ENCODE data around the gene MGAT1. TPM values are rescaled to one million over a fixed set of nuclear protein-coding genes. Genes with fewer than 3 reads are reported as not detected.

Gene MGAT1
- total RNA-seq, 1 experiment from 2014 or later = 93.6 TPM

DNA sequence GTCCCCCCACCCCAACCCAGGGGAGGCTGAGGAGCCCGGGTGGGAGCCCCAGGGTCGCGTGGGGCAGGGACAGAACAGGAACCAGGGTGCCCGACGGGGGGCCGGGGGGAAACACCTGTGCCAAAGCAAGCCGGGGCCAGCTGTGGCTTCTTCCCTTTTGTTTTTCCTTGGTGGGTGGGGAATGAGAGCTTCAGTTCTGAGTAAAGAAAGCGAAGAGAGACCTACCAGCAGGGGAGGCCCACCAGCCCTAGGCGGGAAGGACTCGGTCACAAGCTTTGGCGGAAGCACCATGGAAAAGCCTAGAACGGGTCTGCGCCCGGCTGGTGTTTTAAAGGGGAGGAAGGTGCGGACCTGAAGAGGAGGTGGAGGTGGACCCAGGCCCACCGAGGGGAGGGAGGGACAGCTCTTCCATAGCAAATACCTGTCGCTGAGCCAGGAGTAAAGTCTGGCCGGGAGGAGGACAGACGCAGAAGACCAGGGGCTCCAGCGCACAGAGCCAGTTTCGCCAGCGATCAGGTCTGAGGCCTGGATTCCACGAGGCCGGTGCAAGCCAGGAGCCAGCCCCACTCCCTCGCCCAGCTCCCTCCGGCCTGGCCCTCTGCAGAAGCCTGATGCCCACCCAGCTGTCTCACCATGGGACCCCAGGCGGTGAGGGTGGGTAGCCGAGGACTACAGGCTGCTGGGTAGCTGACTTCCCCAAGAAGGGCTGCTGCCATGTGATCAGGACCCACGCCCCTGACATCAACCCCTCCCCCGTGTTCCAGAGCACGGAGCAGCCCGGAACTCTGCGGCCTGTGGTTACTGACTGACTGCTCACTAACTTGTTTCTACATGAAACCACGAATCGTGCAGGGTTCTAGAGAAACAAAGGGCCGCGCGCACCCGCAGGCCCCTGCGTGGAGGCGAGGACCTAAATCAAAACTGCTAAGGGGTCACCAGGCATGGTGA, 849 bp upstream of the MGAT1 start:
- Mint-ChIP-seq H3K27ac (peak overlapping the region; percentile 97), H3K9me3 (no peaks in the 10 kb centered on the region), H3K4me3 (peak overlapping the region; percentile 61), H3K36me3 (peaks cover 18% of the 10 kb centered on the region), H3K27me3 (ENCODE audit: low read depth) (no peaks in the 10 kb centered on the region), H3K4me1 (peaks cover 73% of the 10 kb centered on the region)
- DNase-seq (ENCODE audit: low spot score) (peak; percentile 61), ATAC-seq (peak; percentile 44)
- CTCF ChIA-PET = interaction anchor here (0.6 to 3.3 kb wide), 10 partner anchors 9 to 285 kb away, joined by 3 to 26 read pairs (median 4); partner anchors contain the start of gene ZFP62
- TF ChIP-seq, protein P1, sequence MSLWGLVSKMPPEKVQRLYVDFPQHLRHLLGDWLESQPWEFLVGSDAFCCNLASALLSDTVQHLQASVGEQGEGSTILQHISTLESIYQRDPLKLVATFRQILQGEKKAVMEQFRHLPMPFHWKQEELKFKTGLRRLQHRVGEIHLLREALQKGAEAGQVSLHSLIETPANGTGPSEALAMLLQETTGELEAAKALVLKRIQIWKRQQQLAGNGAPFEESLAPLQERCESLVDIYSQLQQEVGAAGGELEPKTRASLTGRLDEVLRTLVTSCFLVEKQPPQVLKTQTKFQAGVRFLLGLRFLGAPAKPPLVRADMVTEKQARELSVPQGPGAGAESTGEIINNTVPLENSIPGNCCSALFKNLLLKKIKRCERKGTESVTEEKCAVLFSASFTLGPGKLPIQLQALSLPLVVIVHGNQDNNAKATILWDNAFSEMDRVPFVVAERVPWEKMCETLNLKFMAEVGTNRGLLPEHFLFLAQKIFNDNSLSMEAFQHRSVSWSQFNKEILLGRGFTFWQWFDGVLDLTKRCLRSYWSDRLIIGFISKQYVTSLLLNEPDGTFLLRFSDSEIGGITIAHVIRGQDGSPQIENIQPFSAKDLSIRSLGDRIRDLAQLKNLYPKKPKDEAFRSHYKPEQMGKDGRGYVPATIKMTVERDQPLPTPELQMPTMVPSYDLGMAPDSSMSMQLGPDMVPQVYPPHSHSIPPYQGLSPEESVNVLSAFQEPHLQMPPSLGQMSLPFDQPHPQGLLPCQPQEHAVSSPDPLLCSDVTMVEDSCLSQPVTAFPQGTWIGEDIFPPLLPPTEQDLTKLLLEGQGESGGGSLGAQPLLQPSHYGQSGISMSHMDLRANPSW (CRISPR knock-in tag; conservative IDR thresholded peaks at IDR 0.05; ENCODE audit: low read depth) = no peak
- TF ChIP-seq HMGA2 (CRISPR knock-in tag; IDR thresholded peaks at IDR 0.05) = no peak
- TF ChIP-seq, protein P2, sequence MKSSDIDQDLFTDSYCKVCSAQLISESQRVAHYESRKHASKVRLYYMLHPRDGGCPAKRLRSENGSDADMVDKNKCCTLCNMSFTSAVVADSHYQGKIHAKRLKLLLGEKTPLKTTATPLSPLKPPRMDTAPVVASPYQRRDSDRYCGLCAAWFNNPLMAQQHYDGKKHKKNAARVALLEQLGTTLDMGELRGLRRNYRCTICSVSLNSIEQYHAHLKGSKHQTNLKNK (CRISPR knock-in tag; IDR thresholded peaks at IDR 0.05) = no peak
- TF ChIP-seq, protein P3, sequence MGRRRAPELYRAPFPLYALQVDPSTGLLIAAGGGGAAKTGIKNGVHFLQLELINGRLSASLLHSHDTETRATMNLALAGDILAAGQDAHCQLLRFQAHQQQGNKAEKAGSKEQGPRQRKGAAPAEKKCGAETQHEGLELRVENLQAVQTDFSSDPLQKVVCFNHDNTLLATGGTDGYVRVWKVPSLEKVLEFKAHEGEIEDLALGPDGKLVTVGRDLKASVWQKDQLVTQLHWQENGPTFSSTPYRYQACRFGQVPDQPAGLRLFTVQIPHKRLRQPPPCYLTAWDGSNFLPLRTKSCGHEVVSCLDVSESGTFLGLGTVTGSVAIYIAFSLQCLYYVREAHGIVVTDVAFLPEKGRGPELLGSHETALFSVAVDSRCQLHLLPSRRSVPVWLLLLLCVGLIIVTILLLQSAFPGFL (CRISPR knock-in tag; IDR thresholded peaks at IDR 0.05; ENCODE audit: borderline replicate concordance) = no peak
- TF ChIP-seq ESRRA (CRISPR knock-in tag; IDR thresholded peaks at IDR 0.05; ENCODE audit: borderline replicate concordance) = no peak
- TF ChIP-seq GRHL2 (CRISPR knock-in tag; IDR thresholded peaks at IDR 0.05; ENCODE audit: insufficient replicate concordance, severe bottlenecking) = no peak
- no peak for TF ChIP-seq SOX15 (CRISPR knock-in tag; IDR thresholded peaks at IDR 0.05)
- TF ChIP-seq, protein P4, sequence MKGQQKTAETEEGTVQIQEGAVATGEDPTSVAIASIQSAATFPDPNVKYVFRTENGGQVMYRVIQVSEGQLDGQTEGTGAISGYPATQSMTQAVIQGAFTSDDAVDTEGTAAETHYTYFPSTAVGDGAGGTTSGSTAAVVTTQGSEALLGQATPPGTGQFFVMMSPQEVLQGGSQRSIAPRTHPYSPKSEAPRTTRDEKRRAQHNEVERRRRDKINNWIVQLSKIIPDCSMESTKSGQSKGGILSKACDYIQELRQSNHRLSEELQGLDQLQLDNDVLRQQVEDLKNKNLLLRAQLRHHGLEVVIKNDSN (CRISPR knock-in tag; IDR thresholded peaks at IDR 0.05) = 0 out of 2 replicates have a peak, but pooled peaks have one; percentile 24
- TF ChIP-seq, protein P5, sequence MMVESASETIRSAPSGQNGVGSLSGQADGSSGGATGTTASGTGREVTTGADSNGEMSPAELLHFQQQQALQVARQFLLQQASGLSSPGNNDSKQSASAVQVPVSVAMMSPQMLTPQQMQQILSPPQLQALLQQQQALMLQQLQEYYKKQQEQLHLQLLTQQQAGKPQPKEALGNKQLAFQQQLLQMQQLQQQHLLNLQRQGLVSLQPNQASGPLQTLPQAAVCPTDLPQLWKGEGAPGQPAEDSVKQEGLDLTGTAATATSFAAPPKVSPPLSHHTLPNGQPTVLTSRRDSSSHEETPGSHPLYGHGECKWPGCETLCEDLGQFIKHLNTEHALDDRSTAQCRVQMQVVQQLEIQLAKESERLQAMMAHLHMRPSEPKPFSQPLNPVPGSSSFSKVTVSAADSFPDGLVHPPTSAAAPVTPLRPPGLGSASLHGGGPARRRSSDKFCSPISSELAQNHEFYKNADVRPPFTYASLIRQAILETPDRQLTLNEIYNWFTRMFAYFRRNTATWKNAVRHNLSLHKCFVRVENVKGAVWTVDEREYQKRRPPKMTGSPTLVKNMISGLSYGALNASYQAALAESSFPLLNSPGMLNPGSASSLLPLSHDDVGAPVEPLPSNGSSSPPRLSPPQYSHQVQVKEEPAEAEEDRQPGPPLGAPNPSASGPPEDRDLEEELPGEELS (CRISPR knock-in tag; IDR thresholded peaks at IDR 0.05) = no peak
- TF ChIP-seq, protein P6, sequence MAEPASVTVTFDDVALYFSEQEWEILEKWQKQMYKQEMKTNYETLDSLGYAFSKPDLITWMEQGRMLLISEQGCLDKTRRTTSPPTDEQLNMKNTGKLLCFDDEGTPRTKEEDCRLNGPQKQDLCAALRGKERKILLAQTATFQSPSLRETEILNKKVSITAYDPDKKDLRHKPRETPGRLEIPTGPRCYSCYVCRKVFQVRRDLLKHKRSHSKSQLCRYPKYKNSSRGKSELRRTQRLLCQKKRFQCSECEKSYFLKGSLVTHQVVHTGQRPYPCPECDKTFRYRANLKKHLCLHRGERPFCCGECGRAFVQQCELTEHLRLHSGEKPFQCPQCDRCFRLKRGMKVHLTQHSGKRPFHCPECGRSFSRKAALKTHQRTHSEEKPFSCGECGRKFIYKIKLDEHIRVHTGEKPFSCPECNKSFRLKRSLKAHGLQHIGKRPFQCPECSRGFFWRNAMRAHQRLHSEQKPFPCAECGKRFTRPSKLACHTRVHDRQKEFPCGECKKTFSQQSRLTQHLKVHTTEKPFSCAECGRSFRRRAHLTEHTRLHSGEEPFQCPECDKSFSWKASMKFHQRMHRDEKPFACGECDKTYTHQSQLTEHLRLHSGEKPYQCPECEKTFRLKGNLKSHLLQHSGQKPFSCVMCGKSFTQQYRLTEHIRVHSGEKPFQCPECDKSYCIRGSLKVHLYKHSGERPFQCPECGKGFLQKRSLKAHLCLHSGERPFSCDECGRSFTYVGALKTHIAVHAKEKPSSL (CRISPR knock-in tag; conservative IDR thresholded peaks at IDR 0.05) = no peak
- TF ChIP-seq, protein P7, sequence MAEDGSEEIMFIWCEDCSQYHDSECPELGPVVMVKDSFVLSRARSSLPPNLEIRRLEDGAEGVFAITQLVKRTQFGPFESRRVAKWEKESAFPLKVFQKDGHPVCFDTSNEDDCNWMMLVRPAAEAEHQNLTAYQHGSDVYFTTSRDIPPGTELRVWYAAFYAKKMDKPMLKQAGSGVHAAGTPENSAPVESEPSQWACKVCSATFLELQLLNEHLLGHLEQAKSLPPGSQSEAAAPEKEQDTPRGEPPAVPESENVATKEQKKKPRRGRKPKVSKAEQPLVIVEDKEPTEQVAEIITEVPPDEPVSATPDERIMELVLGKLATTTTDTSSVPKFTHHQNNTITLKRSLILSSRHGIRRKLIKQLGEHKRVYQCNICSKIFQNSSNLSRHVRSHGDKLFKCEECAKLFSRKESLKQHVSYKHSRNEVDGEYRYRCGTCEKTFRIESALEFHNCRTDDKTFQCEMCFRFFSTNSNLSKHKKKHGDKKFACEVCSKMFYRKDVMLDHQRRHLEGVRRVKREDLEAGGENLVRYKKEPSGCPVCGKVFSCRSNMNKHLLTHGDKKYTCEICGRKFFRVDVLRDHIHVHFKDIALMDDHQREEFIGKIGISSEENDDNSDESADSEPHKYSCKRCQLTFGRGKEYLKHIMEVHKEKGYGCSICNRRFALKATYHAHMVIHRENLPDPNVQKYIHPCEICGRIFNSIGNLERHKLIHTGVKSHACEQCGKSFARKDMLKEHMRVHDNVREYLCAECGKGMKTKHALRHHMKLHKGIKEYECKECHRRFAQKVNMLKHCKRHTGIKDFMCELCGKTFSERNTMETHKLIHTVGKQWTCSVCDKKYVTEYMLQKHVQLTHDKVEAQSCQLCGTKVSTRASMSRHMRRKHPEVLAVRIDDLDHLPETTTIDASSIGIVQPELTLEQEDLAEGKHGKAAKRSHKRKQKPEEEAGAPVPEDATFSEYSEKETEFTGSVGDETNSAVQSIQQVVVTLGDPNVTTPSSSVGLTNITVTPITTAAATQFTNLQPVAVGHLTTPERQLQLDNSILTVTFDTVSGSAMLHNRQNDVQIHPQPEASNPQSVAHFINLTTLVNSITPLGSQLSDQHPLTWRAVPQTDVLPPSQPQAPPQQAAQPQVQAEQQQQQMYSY (CRISPR knock-in tag; IDR thresholded peaks at IDR 0.05) = 0 out of 2 replicates have a peak, but pooled peaks have one; percentile 32
- TF ChIP-seq, protein P8, sequence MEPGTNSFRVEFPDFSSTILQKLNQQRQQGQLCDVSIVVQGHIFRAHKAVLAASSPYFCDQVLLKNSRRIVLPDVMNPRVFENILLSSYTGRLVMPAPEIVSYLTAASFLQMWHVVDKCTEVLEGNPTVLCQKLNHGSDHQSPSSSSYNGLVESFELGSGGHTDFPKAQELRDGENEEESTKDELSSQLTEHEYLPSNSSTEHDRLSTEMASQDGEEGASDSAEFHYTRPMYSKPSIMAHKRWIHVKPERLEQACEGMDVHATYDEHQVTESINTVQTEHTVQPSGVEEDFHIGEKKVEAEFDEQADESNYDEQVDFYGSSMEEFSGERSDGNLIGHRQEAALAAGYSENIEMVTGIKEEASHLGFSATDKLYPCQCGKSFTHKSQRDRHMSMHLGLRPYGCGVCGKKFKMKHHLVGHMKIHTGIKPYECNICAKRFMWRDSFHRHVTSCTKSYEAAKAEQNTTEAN (CRISPR knock-in tag; IDR thresholded peaks at IDR 0.05) = 0 out of 2 replicates have a peak, but pooled peaks have one; percentile 24
- TF ChIP-seq, protein P9, sequence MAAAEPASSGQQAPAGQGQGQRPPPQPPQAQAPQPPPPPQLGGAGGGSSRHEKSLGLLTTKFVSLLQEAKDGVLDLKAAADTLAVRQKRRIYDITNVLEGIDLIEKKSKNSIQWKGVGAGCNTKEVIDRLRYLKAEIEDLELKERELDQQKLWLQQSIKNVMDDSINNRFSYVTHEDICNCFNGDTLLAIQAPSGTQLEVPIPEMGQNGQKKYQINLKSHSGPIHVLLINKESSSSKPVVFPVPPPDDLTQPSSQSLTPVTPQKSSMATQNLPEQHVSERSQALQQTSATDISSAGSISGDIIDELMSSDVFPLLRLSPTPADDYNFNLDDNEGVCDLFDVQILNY (CRISPR knock-in tag; IDR thresholded peaks at IDR 0.05) = peak; percentile 20; the same call in 1 of the 2 replicates
- no peak for TF ChIP-seq EMX1 (CRISPR knock-in tag; IDR thresholded peaks at IDR 0.05)
- TF ChIP-seq ZNF423 (CRISPR knock-in tag; IDR thresholded peaks at IDR 0.05) = peak; percentile 72; the same call in 1 of the 2 replicates
- POLR2A ChIA-PET = interaction anchor here (1.4 kb wide), 1 partner anchor 27 kb away, joined by 3 read pairs; no protein-coding TSS in a partner anchor
